GM04503 (cell line): ENCODE data around the gene CDHR2.
"Not testable (repeated sequence)": the region's sequence is repeated elsewhere in the genome, so short reads cannot be mapped to it uniquely, and the experiment has no call there.

Experiments used
- DNase-seq: peaks from one replicate; pipeline ENCODE4 v3.0.0-alpha.2; 2012; ENCODE audit warnings: low read depth

Gene CDHR2

GRCh38 chr5:176596689-176597416 is 47.7 kb downstream of the CDHR2 start:
- no peak for DNase-seq

- DNase-seq = no peak
These were observed 48.6 kb downstream of the CDHR2 start for GRCh38 chr5:176597417-176598389.

- not testable (repeated sequence) for DNase-seq
These were observed 50.7 kb downstream of the CDHR2 start for GRCh38 chr5:176599749-176600430.

GRCh38 chr5:176601901-176602482 is 52.9 kb downstream of the CDHR2 start:
- DNase-seq = no peak

GRCh38 chr5:176603091-176603490 is 53.9 kb downstream of the CDHR2 start:
- no peak for DNase-seq

- DNase-seq = no peak
These were observed 56.9 kb downstream of the CDHR2 start for GRCh38 chr5:176606032-176606431.

- no peak for DNase-seq
These were observed 57.7 kb downstream of the CDHR2 start for GRCh38 chr5:176606875-176607274.

GRCh38 chr5:176608142-176608705 is 59.1 kb downstream of the CDHR2 start:
- no peak for DNase-seq

- DNase-seq = no peak
These were observed 60.0 kb downstream of the CDHR2 start for GRCh38 chr5:176608937-176609723.

- no peak for DNase-seq
These were observed 60.7 kb downstream of the CDHR2 start, which contains the start of gene GPRIN1 for GRCh38 chr5:176609724-176610434. Gene GPRIN1, minus strand, starts transcription at chr5:176610156. Its CDS starts 10,322 bp downstream, at chr5:176599834.

- DNase-seq = no peak
These were observed 61.3 kb downstream of the CDHR2 start for GRCh38 chr5:176610435-176610773.

- DNase-seq = no peak
These were observed 62.3 kb downstream of the CDHR2 start for GRCh38 chr5:176611435-176611834.

GRCh38 chr5:176612008-176612407 is 62.9 kb downstream of the CDHR2 start:
- DNase-seq = no peak

- no peak for DNase-seq
These were observed 63.7 kb downstream of the CDHR2 start for GRCh38 chr5:176612855-176613254.

- DNase-seq = no peak
These were observed 65.8 kb downstream of the CDHR2 start for GRCh38 chr5:176614805-176615478.

GRCh38 chr5:176616511-176616910 is 67.4 kb downstream of the CDHR2 start:
- DNase-seq = no peak

GRCh38 chr5:176618783-176619182 is 69.6 kb downstream of the CDHR2 start:
- no peak for DNase-seq

GRCh38 chr5:176619203-176619568 is 70.0 kb downstream of the CDHR2 start:
- DNase-seq = no peak

- no peak for DNase-seq
These were observed 70.6 kb downstream of the CDHR2 start for GRCh38 chr5:176619569-176620332.
